GM03348 (cell line): ENCODE results near the gene P2RX6.
"Not testable (repeated sequence)": the region's sequence is repeated elsewhere in the genome, so short reads cannot be mapped to it uniquely, and the experiment has no call there.

ENCODE experiments used
- DNase-seq: peaks from one replicate; pipeline ENCODE4 v3.0.0; 2012; ENCODE audit warnings: low spot score

The P2RX6 gene

GRCh38 chr22:20994128-20994901, 20.6 kb upstream of the P2RX6 start:
- no peak for DNase-seq

GRCh38 chr22:20994902-20995241, 20.1 kb upstream of the P2RX6 start:
- no peak for DNase-seq

GRCh38 chr22:20995329-20996030, 19.5 kb upstream of the P2RX6 start:
- DNase-seq, result no peak

GRCh38 chr22:20996031-20996410, 18.9 kb upstream of the P2RX6 start:
- DNase-seq, result no peak

GRCh38 chr22:20996598-20997535, 18.1 kb upstream of the P2RX6 start:
- no peak for DNase-seq

- no peak for DNase-seq
These were observed 17.3 kb upstream of the P2RX6 start for GRCh38 chr22:20997536-20998257.

DNA sequence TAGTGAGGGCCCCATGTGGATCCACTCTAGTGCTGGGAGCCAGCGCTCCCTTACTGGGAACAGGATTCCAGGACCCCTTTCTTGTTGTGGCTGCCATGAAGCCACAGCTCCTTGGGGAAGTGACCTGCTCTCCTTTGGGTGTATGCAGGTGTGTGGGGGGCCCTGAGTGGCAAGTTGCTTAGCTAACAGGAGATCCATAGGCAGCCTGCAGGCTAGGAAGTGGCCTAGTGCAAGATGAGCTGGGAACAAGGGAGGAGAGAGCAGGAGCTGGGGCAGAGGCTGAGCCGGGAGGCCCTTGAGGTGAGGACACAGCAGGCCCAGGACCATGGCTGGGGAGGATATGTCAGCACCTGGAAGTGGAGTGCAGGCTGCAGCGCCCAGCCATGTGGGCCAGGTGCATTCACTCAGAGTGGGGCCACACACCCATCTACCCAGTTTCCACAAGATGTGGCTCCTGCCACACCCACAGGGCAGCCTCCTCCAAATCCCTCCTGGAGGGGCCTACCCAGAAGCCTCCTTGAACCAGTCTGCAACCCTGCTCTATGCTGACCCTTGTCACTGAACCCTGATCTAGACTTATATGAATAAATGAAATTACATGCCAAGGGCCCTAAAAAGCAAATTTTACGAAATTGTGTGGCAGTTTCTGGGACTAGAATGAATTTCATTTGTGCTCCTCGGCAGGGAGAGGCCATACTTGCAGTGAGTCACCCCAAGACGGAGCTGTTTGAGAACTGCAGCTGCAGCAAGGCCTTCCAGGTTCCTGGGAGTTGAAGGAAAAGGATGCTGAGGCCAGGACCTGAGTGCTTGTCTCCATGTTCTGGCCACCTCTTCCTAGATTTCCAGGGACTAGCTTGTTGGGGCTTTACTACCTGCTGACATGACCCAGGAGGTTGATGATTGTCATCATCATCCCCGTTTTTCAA, 16.3 kb upstream of the P2RX6 start:
- DNase-seq, result no peak

- DNase-seq, result no peak
These were observed 15.4 kb upstream of the P2RX6 start for GRCh38 chr22:20999350-21000206.

GRCh38 chr22:21000207-21000986, 14.6 kb upstream of the P2RX6 start:
- no peak for DNase-seq

- peak; percentile 42 for DNase-seq
These were observed 13.9 kb upstream of the P2RX6 start for GRCh38 chr22:21000987-21001600.

DNA sequence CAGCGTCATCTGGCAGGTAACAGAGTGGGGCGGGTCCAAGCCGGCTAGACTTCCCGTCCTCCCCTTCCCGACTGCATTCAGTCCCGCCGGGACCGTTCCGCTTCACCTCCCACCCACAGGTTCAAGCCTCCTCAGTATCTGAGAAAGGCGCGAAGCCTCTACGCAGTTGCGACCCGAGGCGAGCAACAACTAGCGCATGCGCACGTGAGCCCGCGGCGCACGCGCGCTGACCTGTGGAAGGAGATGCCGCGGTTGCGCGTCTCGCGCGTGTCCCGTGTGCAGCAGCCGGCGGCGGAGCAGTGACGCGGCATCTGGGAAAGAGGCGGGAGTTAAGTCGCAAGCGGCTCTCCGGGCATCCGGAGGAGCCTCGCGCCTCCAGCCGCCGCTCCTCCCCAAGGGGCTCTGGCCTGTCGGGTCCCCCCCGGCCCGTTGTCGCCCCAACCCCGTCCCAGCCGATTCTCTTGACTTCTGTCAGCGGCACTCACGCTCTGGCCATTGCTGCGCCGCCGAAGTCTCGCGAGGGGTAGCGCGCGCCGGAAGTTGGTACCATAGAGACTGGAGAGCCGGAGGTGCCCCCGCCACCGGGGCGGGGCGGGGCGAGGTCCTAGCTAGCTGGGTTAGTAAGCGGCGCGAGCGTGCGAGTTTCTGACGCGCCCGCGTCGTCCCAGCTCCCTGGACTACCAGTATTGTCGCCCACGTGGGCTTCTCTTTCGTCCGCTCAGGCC, 13.2 kb upstream of the P2RX6 start, which contains the start of gene THAP7:
TSS of gene THAP7 (minus strand) at position 518 of the 725 bp plus-strand sequence. CDS start at position 311, 207 bp downstream.
- DNase-seq, result peak; percentile 97

DNA sequence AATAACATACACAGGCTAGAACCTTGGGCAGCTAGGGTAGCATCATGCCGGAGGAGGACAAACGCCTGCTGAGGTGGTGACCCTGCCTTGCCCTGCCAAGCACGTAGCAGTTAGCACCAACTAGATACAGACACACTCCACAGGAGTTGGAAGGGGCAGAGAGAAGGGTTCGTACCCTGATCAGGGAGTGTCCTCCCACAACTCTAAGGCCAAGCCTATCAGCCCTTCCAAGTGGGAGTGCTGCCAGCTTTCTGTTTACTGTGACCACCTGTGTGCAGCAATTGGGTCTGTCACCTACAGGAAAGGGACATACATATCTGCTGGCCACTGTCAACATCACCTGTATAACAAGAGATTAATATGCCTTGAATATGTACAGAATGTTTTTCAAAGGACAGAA, 11.2 kb upstream of the P2RX6 start:
- no peak for DNase-seq

DNA sequence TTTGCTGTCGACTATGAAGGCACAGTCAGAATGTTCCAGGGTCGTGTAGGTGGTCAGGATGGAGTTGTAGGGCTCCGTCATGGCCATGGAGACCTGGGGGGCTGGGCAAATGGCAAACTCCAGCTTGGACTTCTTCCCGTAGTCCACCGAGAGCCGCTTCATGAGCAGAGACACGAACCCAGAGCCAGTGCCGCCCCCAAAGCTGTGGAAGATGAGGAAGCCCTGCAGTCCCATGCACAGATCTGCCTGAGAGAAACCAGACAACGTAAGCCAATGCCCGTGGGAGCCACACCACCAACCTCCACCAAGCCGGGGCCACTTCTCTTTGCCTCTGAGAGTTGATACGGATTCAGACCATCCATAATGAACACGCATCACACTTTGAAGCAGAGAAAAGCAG, 5.8 kb upstream of the P2RX6 start:
- DNase-seq, result not testable (repeated sequence)

DNA sequence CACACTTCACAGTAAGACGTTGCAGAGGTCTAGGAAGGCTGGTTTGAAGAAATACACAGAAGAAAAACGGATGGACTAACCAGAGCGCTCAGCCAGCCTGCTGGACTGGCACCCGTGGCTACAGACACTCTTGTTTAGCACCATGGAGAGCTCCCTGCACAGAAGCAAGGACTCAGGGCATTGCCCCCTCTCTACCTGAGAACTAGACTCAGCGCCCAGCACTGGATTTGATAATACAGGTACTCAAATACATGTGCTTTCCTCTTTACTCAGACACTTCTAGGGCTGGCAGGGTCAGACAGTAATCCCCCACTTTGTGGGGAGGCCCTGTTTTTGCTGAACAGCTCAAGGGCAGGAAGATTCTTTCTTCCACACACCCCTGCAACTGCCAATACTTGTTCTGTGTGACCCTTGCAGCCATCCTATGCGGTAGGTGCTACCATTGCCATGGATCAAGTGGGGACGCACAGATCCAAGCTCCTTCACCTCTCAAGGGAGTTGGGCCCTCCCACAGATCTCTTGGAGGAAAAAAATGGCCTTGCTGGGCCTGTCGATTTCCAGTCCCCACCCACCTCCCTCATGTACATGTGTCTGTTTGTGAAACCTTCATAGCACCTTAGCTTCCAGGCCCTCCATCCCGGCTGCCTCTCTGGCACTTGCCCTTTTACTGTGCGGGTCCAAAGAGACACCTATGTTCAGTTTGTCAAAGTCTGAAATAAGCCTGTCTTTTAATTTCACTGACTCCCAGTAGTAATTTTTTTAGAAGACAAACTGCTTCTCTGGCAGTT, 5.1 kb upstream of the P2RX6 start:
- peak; percentile 37 for DNase-seq

- no peak for DNase-seq
These were observed 4.4 kb upstream of the P2RX6 start for GRCh38 chr22:21010426-21011113.
